BLaER1 treated with 17β-estradiol and CSF1 and Interleukin-3, amounts not matched to agents 10 nM and 100 nM (cell line): ENCODE measurements around the gene GPHB5.
"Not testable (repeated sequence)": the region's sequence is repeated elsewhere in the genome, so short reads cannot be mapped to it uniquely, and the experiment has no call there.

Experiments used
- H3K27ac ChIP-seq, 11 experiments: shearing (Covaris generic); formaldehyde crosslinking; 2 replicates each; pipeline ENCODE4 v1.8.1; 2022
- H3K27me3 ChIP-seq, 11 experiments: shearing (Covaris generic); formaldehyde crosslinking; 2 replicates each; pipeline ENCODE4 v1.8.1; 2022
- H3K36me3 ChIP-seq, 11 experiments: shearing (Covaris generic); formaldehyde crosslinking; 2 replicates each; pipeline ENCODE4 v1.8.1; 2022
- H3K4me1 ChIP-seq, 10 experiments: shearing (Covaris generic); formaldehyde crosslinking; 2 replicates each; pipeline ENCODE4 v1.8.1; 2022
- H3K4me2 ChIP-seq, 11 experiments: shearing (Covaris generic); formaldehyde crosslinking; 2 replicates each; pipeline ENCODE4 v1.8.1; 2022
- H3K4me3 ChIP-seq, 10 experiments: shearing (Covaris generic); formaldehyde crosslinking; 2 replicates each; pipeline ENCODE4 v1.8.1; 2022
- H3K9ac ChIP-seq, 11 experiments: shearing (Covaris generic); formaldehyde crosslinking; 2 replicates each; pipeline ENCODE4 v1.8.1; 2022
- H3K9me3 ChIP-seq, 11 experiments: shearing (Covaris generic); formaldehyde crosslinking; replicated peaks in 1 of 11; 2 replicates each; pipeline ENCODE4 v1.8.1; 2022
- H4K20me1 ChIP-seq, 11 experiments: shearing (Covaris generic); formaldehyde crosslinking; 2 replicates each; pipeline ENCODE4 v1.8.1; 2022
- Cebpa-rat ChIP-seq, 11 experiments: shearing (Covaris generic); IDR thresholded peaks; 2 replicates each; pipeline ENCODE4 v1.8.1; 2022

The GPHB5 gene

GRCh38 chr14:63286071-63286470, 32.7 kb downstream of the GPHB5 start:
- H3K27ac ChIP-seq = no peak overlapping the region
- H3K4me3 ChIP-seq = no peak overlapping the region
- H3K27me3 ChIP-seq = no peaks in the 10 kb centered on the region
- no peak for TF ChIP-seq Cebpa-rat (IDR thresholded peaks at IDR 0.05)
- no peak overlapping the region for H3K9ac ChIP-seq
- no peak overlapping the region for H3K4me2 ChIP-seq
- no peaks in the 10 kb centered on the region for H4K20me1 ChIP-seq
- no peaks in the 10 kb centered on the region for H3K4me1 ChIP-seq
- H3K9me3 ChIP-seq = no peaks in the 10 kb centered on the region
- no peaks in the 10 kb centered on the region for H3K36me3 ChIP-seq

- Histone ChIP-seq H4K20me1 (no peaks in the 10 kb centered on the region), H3K27ac (no peak overlapping the region), H3K9me3 (no peaks in the 10 kb centered on the region), H3K36me3 (no peaks in the 10 kb centered on the region), H3K4me1 (no peaks in the 10 kb centered on the region), H3K4me3 (no peak overlapping the region), H3K9ac (no peak overlapping the region), H3K27me3 (no peaks in the 10 kb centered on the region), H3K4me2 (no peak overlapping the region)
- no peak for TF ChIP-seq Cebpa-rat (IDR thresholded peaks at IDR 0.05)
Measured at GRCh38 chr14:63283884-63284248, 34.9 kb downstream of the GPHB5 start.

- H3K9ac ChIP-seq = no peak overlapping the region
- H3K36me3 ChIP-seq = no peaks in the 10 kb centered on the region
- no peaks in the 10 kb centered on the region for H3K9me3 ChIP-seq
Measured at GRCh38 chr14:63282997-63283883, 35.5 kb downstream of the GPHB5 start.

GRCh38 chr14:63279933-63280332, 38.8 kb downstream of the GPHB5 start:
- H3K27ac ChIP-seq, H3K27me3 ChIP-seq, H3K4me3 ChIP-seq, H3K4me2 ChIP-seq, H4K20me1 ChIP-seq, H3K4me1 ChIP-seq, H3K36me3 ChIP-seq, H3K9ac ChIP-seq, H3K9me3 ChIP-seq: not testable (repeated sequence)

More at GRCh38 chr14:63282997-63283883, 35.5 kb downstream of the GPHB5 start:
- Histone ChIP-seq H3K27ac (no peak overlapping the region), H4K20me1 (no peaks in the 10 kb centered on the region), H3K4me3 (no peak overlapping the region), H3K4me1 (no peaks in the 10 kb centered on the region), H3K4me2 (no peak overlapping the region), H3K27me3 (no peaks in the 10 kb centered on the region)
- TF ChIP-seq Cebpa-rat (IDR thresholded peaks at IDR 0.05) = no peak

- Histone ChIP-seq H3K9me3 (no peaks in the 10 kb centered on the region), H4K20me1 (no peaks in the 10 kb centered on the region), H3K9ac (no peak overlapping the region), H3K27ac (no peak overlapping the region), H3K4me3 (no peak overlapping the region), H3K36me3 (no peaks in the 10 kb centered on the region), H3K27me3 (no peaks in the 10 kb centered on the region), H3K4me1 (no peaks in the 10 kb centered on the region), H3K4me2 (no peak overlapping the region)
- TF ChIP-seq Cebpa-rat (IDR thresholded peaks at IDR 0.05) = no peak
Measured at GRCh38 chr14:63277591-63278183, 41.0 kb downstream of the GPHB5 start.

- Histone ChIP-seq H3K9ac (no peak overlapping the region), H3K4me3 (no peak overlapping the region), H3K9me3 (no peaks in the 10 kb centered on the region), H3K4me2 (no peak overlapping the region), H3K27ac (no peak overlapping the region), H3K36me3 (no peaks in the 10 kb centered on the region), H3K27me3 (no peaks in the 10 kb centered on the region), H3K4me1 (no peaks in the 10 kb centered on the region), H4K20me1 (no peaks in the 10 kb centered on the region)
- no peak for TF ChIP-seq Cebpa-rat (IDR thresholded peaks at IDR 0.05)
Measured at GRCh38 chr14:63276492-63277342, 42.0 kb downstream of the GPHB5 start.

GRCh38 chr14:63276016-63276415, 42.7 kb downstream of the GPHB5 start:
- no peak for TF ChIP-seq Cebpa-rat (IDR thresholded peaks at IDR 0.05)
- Histone ChIP-seq H3K27me3 (no peaks in the 10 kb centered on the region), H3K9ac (no peak overlapping the region), H3K9me3 (no peaks in the 10 kb centered on the region), H3K4me1 (no peaks in the 10 kb centered on the region), H3K4me3 (no peak overlapping the region), H3K4me2 (no peak overlapping the region), H3K36me3 (no peaks in the 10 kb centered on the region), H3K27ac (no peak overlapping the region), H4K20me1 (no peaks in the 10 kb centered on the region)

GRCh38 chr14:63275611-63276010, 43.1 kb downstream of the GPHB5 start:
- no peaks in the 10 kb centered on the region for H3K4me1 ChIP-seq
- TF ChIP-seq Cebpa-rat (IDR thresholded peaks at IDR 0.05) = no peak

GRCh38 chr14:63273717-63274655, 44.7 kb downstream of the GPHB5 start:
- no peak for TF ChIP-seq Cebpa-rat (IDR thresholded peaks at IDR 0.05)
- H4K20me1 ChIP-seq = no peaks in the 10 kb centered on the region
- H3K9ac ChIP-seq = no peak overlapping the region
- H3K9me3 ChIP-seq = no peaks in the 10 kb centered on the region
- H3K4me3 ChIP-seq = no peak overlapping the region
- H3K27ac ChIP-seq = no peak overlapping the region
- H3K4me2 ChIP-seq = no peak overlapping the region
- no peaks in the 10 kb centered on the region for H3K36me3 ChIP-seq
- H3K4me1 ChIP-seq = no peaks in the 10 kb centered on the region
- no peaks in the 10 kb centered on the region for H3K27me3 ChIP-seq

More at GRCh38 chr14:63275611-63276010, 43.1 kb downstream of the GPHB5 start:
- no peak overlapping the region for H3K4me3 ChIP-seq
- H3K27me3 ChIP-seq = no peaks in the 10 kb centered on the region
- H4K20me1 ChIP-seq = no peaks in the 10 kb centered on the region
- no peak overlapping the region for H3K27ac ChIP-seq
- H3K9ac ChIP-seq = no peak overlapping the region
- H3K4me2 ChIP-seq = no peak overlapping the region
- no peaks in the 10 kb centered on the region for H3K9me3 ChIP-seq
- no peaks in the 10 kb centered on the region for H3K36me3 ChIP-seq
